Retina (tissue), 1 donor: ENCODE data around the gene CPE.
A peak's percentile ranks its signal among the peaks of the same experiment; 100 is the strongest.

Experiments used
- DNase-seq: peaks from one replicate; pipeline ENCODE4 v3.0.0-alpha.2; 2016

CPE gene

DNA sequence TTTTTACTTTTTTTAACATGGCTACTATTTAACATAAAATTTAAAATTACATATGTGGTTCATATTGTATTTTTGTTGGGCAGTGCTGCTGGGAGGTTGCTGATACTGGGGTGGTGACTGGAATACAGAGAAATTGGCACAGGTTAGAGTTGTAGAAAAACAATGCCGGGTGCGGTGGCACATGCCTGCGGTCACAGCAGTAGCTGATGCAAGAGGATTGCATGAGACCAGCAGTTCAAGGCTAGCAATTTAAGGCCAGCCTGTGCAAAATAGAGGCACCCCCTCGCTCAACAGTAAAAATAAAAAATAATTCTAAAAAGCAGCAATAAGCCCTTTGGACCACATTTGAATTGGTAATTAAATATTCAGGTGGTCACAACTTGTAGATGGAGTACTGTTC lies 11.8 kb upstream of the CPE start:
- no peak for DNase-seq

DNA sequence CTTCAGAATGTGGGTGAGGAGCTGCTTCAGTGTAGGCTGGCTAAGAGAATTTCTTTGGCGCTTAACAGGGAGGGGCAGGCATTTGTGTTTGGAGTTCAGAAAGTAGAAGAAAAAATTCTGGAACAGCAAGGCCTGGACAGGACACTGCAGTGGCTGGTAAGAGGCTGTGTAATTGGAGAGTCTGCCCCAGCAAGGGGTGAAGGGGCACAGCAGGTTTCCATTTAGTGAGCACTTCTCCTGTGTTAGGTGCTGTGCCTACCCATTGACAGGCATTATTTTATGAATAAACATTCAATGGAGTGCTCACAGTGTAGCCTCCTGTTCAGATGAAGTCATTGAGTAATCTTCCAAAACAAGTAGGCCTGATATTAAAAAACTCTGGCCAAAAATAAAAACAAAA lies 10.7 kb upstream of the CPE start:
- DNase-seq: no peak

DNA sequence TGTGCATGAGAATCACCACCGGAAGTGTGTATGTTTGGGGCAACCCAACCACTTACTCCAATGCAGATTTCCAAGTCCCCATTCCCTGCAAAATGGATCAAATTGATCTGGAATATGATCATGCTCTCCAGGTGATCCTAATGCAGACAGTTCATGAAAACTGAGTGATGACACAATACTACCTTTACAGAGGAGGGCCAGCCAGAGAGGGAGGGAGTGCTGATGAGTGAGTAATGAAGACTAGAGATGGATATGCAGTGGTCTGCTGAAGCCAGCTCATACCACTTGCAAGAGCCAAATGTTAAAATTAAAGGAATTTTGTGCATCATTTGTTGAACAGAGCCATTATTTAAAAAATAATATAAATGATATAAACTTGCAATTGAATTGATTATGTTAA lies 10.2 kb upstream of the CPE start:
- DNase-seq: no peak

DNA sequence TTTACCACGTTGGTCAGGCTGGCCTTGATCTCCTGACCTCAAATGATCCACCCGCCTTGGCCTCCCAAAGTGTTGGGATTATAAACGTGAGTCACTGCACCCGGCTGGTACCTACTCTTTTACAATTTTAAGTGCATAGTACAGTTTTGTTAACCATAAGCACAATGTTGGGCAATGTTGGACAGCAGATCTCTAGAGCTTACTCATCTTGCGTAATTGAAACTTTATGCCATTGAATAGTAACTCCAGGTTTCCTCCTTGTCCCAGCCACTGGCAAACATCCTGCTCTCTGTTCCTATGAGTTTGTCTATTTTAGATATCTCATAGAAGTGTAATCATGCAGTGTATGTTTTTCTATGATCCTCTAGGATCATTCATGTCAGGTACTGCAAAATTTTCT lies 9.3 kb upstream of the CPE start:
- no peak for DNase-seq

DNA sequence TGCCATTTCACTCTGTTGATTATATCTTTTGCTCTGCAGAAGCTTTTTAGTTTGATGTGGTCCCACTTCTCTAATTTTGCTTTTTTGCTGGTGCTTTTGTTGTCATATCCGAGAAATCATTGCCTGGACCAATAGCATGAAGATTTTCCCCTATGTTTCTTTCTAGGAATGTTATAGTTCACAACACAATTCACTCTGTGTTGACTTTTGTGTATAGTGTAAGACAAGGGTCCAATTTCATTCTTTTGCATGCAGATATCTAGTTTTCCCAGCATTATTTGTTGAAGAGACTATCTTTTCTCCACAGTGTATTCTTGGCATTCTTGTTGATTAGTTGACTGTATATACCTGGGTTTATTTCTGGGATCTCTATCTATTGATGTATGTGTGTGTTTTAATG lies 8.3 kb upstream of the CPE start:
- no peak for DNase-seq

DNA sequence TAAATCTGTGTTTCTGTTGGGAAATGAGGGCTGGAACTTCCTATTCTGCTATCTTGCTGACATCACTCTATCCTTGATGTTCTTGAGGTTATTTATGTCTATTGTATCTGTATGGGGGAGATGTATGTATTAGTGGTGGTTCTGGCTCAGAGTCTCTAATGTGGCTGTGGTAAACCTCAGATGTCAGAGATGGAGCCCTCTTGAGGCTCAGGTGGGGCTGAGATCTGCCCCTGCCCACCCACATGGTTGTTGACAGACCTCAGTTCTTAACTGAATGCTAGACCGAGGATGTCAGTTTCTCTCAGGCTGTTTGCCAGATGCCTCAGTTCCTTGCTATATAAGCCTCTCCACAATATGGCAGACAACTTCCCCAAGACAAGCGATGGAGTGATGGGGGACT lies 3.3 kb upstream of the CPE start:
- no peak for DNase-seq

DNA sequence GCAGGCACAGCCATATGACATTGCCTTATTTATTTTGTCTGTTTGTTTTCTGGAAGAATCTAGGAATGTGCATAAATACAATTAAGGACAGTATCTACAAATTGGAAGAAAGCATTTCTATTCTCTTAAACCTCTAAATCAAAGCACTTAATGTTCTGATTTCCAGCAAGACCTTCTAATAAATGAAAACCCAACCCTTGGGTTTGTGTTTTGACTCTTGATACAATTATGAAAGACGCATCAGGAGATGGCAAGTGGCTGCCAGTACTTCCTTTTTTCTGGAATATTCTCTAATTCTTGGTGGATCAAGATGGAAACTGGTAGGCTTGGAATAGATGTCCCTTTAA lies 437 bp upstream of the CPE start:
- no peak for DNase-seq

DNA sequence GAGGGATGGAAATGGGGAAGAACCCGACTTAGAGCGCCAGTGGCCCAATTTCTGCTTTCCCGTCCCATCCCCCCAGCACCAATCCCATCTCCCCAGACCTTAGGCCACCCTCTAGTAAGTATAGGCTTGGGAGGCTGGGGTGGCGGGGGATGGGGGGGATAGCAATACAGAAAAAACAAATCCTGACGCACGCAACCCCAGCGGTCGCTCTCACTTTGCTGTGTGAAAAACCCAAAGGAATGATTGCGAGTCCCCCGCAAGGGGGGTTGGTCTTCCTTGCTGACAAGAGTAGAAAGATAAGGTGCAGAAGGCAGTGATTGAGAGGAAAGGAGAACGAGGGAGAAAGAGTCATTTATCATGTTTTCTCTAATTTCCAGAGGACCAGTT lies 863 bp downstream of the CPE start:
- peak; percentile 71 for DNase-seq

DNA sequence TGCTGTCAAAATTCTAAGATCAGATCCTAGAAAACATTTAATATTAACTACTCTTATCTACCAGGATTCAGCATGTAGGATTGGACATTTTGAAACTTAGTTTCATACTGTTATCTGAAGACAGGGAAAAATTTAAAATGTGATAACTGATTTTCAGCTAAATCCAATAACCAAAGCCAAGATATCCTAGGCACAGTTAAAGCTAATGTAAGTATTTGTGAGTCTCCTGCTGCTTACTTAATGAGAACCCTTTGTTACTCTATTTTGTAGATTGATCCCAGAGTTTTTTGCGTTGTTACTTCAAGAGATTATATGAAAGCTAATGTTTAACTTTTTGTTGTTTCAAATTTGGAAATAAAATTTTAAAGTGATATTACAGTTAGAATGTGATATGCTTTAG lies 2.0 kb downstream of the CPE start:
- no peak for DNase-seq

DNA sequence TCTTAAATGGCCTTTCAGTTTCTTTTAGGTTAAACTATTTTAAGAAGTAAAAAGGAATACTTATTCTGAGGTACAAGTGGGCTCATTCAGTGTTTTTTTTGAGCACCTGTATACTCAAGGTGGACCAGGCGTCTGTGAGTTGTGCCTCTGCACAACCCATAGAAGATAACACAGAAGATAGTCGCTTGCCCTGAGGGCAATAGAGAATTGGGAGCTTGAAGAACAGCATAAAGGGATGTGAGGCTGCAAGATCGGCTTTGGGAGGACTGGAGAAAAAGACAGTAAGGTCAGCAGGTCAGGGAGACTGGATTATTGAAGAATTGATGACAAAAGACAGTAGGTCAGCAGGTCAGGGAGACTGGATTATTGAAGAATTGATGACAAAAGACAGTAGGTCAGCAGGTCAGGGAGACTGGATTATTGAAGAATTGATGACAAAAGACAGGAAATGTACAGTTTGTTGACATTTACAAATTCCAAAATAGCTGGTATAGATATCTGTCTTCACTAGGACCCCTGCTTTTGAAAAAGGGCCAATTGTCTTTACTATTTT lies 3.1 kb downstream of the CPE start:
- DNase-seq: no peak

DNA sequence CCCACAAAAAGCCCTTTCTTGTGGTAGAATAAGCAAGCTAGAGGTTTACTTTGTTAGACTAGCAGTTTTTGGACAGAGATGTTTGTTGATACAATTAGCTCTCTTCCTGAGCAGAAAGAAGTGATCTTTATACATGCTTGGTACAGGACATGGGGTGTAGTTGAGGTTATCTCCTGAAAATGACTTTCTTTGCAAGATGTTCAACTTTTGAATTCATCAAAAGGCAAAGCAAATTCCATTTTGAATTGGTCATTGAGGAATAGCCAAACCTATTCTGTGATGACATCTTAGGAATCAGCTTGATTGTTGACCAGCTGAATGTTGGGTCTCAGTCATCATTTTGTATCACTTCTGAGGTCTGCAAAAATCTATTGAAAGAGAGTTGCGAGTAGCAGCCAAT lies 3.8 kb downstream of the CPE start:
- no peak for DNase-seq

DNA sequence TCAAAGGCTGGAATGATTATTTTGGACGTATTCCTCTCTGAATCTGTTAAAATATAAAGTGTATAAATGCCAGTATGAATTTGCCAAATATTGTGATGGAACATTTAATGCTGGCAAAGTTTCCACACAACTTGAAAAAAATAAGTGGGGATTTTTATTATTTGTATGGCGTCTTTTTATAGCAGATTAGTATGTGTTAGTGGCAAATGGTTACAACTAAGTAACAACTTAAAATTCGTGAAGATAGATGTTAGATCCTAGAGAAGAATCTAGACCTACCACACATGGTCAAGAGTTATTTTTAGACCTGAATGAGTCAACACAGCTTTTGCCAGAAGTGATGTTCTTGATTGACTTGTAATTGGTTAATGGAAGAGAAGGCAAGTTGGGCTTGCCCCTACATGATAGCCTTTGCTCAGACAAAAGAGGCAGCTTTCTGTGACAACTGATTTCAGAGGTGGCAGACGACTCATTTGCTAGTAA lies 4.8 kb downstream of the CPE start:
- no peak for DNase-seq

DNA sequence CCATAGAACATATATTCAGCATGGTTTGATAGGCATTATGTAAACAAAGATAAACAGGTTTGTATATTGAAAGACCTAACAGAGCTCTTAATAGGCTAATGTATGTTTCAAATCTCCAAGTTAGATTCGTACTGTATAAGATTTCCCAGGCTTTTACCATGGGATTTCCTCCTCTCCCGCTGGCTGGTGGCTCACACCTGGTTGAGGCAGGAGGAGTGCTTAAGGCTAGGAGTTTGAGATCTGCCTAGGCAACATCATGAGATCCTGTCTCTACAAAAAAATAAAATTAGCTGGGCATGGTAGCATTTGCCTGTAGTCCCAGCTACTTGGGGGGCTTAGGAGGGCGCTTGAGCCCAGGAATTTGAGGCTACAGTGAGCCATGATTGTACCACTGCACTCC lies 5.4 kb downstream of the CPE start:
- DNase-seq: no peak

GRCh38 chr4:165384598-165384997 lies 5.8 kb downstream of the CPE start:
- DNase-seq: peak; percentile 42

DNA sequence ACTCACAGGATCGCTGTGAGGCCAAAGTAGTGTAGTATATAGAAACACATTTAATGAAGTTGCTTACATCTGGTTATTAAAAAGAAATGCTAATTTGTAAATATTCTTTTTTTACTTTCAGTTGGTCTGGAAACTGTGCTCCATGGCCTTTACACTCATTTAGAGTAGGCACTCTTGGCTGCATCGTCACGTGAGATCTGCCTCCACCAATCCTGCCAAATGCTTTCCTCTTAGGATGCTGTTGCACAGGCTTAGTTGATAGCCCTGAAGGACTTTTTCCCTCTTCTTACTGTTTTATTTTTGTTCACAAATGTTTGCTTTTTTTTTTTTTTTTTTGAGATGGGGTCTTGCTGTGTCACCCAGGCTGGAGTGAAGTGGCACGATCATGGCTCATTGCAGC lies 6.3 kb downstream of the CPE start:
- DNase-seq: no peak

DNA sequence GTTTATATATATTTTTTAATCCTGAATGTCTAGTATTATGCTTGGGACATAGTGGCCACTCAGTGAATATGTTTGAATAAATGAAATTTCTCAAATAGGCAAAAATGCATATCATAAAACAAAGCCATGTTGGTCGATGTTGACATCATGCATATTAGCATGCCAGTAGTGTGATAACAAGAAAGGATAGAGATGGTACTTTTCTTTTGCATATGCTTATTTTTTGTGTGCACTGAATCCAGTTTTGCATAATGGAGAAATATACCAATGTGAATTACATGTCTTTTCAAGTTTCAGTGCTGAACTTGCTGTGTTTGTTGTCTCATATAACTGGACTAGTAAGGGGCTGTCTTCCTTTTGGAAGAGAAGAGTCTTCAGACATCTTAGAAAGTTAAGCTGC lies 7.5 kb downstream of the CPE start:
- no peak for DNase-seq

GRCh38 chr4:165388756-165389155 lies 9.9 kb downstream of the CPE start:
- DNase-seq: no peak

DNA sequence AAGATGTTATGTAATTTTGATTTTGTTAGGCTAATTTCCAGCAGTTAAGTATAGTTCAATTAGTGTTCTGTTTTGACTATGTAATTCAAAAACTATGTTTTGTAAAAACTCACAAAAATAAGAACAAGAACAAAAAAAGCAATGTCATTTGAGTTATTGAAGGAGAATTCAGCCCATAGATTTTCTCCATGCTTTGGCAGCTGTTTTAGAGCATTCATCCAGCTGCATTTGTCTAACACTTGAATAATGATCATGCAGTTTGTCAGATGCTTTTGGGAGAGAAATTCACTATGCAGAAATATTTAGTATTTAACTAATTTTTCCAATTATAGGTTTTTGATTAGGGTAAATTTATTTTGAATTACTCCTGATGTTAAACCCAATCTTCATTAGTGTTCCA lies 14.2 kb downstream of the CPE start:
- DNase-seq: no peak

GRCh38 chr4:165393704-165394103 lies 14.9 kb downstream of the CPE start:
- no peak for DNase-seq

GRCh38 chr4:165394275-165394674 lies 15.5 kb downstream of the CPE start:
- DNase-seq: no peak

- DNase-seq: peak; percentile 78
These were observed 19.8 kb downstream of the CPE start for GRCh38 chr4:165398570-165398969.

- DNase-seq: no peak
These were observed 23.6 kb downstream of the CPE start for GRCh38 chr4:165402375-165402774.

DNA sequence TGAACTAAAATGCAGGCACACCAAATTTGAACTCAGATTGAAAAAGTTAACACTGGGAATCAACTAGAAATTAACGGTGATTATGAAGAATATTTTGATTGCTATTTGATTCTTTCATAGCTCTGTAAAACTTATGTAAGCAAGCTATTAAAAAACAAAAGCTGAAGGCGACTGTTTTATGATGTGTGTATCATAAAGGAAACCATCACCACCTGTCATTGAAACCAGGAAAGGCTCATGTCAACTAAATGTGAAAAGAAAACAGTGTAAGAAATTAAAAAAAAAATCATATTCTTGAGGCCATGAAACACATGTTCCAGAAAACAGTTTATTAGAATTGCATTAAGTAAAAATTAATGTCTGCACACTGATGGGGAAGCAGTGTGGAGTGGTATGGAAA lies 24.2 kb downstream of the CPE start:
- DNase-seq: no peak

DNA sequence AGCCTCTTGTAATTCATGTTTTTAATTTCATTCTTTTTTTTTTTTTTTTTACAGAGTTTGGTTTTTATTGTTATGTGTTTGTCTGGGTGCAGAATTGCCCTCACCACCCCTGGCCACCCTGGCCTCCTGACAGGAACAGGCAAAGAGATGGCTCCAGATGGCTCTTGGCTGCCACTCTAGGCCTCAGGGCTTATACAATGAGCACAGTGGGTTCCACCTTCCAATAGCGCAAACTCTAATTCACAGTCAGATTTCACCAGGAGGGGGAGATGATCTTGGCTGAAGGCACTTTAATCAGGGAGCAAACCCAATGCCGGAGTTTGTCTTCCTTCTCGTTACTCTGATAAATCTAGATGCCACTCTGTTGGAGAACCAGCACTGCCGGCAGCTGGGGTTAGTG lies 24.8 kb downstream of the CPE start:
- no peak for DNase-seq

- DNase-seq: no peak
These were observed 25.3 kb downstream of the CPE start for GRCh38 chr4:165404080-165404479.

DNA sequence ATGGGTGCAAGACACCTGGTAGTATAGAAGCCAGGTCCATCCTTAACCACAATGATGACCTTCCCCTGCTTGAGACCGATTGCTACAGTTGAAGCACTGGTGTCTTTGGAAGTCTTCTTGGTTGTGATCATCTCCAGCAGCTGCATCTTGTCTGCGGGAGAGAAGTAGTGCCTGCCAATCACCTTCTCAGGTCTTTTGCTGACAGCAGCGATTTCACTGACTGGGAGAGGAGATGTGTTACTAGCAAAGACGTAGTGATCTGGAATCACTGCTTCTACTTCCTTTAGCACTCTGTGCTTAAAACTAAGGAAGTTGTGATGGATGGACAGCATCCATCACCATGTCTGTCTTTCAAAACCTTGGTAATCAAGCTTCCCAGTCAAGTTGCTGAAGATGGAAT lies 25.9 kb downstream of the CPE start:
- no peak for DNase-seq
